H54 (cell line): Measurements from ENCODE around the gene GPR107.

Source experiments
- DNase-seq: peaks from one replicate; pipeline ENCODE4 v3.0.0; 2011; ENCODE audit warnings: low spot score, mixed read lengths; ENCODE audit not compliant: insufficient read length
- FAIRE-seq: peaks from 3 replicates; lab custom pipeline; 2011; peaks lifted over from hg19 to GRCh38; lab: Jason Lieb, UNC
- POLR2A ChIP-seq: IDR thresholded peaks from 2 replicates; pipeline ENCODE4 v1.6.1; 2011; ENCODE audit warnings: low read depth, mild to moderate bottlenecking, low read length

Gene GPR107

GRCh38 chr9:130040984-130041647, 12.6 kb upstream of the GPR107 start:
- TF ChIP-seq POLR2A = no peak
- no peak for FAIRE-seq
- DNase-seq = no peak

- no peak for TF ChIP-seq POLR2A
- no peak for FAIRE-seq
- no peak for DNase-seq
Observed at GRCh38 chr9:130041648-130042405, 11.9 kb upstream of the GPR107 start.

- FAIRE-seq (no peak), DNase-seq (no peak)
- no peak for TF ChIP-seq POLR2A
Observed at GRCh38 chr9:130042406-130042884, 11.3 kb upstream of the GPR107 start.

- FAIRE-seq (no peak), DNase-seq (peak; percentile 50)
- peak; percentile 52 for TF ChIP-seq POLR2A
Observed at GRCh38 chr9:130042885-130043653, 10.6 kb upstream of the GPR107 start, which contains the start of gene FNBP1. Gene FNBP1 (minus strand): TSS chr9:130043189. CDS start chr9:130042975, 214 bp downstream.

GRCh38 chr9:130043654-130044623, 9.8 kb upstream of the GPR107 start:
- DNase-seq = no peak
- no peak for TF ChIP-seq POLR2A
- FAIRE-seq = no peak

- FAIRE-seq (no peak), DNase-seq (no peak)
- TF ChIP-seq POLR2A = no peak
Observed at GRCh38 chr9:130045725-130046450, 7.8 kb upstream of the GPR107 start.

GRCh38 chr9:130049431-130050210, 4.1 kb upstream of the GPR107 start:
- DNase-seq (no peak), FAIRE-seq (no peak)
- no peak for TF ChIP-seq POLR2A

- FAIRE-seq (no peak), DNase-seq (no peak)
- no peak for TF ChIP-seq POLR2A
Observed at GRCh38 chr9:130050462-130050861, 3.2 kb upstream of the GPR107 start.

- no peak for FAIRE-seq
- no peak for DNase-seq
- no peak for TF ChIP-seq POLR2A
Observed at GRCh38 chr9:130051855-130052254, 1.9 kb upstream of the GPR107 start.

- no peak for DNase-seq
- FAIRE-seq = no peak
Observed at GRCh38 chr9:130053109-130053503, 600 bp upstream of the GPR107 start.

GRCh38 chr9:130054325-130054786, 650 bp downstream of the GPR107 start:
- no peak for TF ChIP-seq POLR2A
- FAIRE-seq = no peak
- DNase-seq = no peak

More at GRCh38 chr9:130053109-130053503, 600 bp upstream of the GPR107 start:
- TF ChIP-seq POLR2A = no peak

- no peak for DNase-seq
- no peak for FAIRE-seq
- TF ChIP-seq POLR2A = no peak
Observed at GRCh38 chr9:130054820-130055219, 1.1 kb downstream of the GPR107 start.
